H1 (cell line): Measurements from ENCODE around the gene SPATA6L. TPM values are rescaled to one million over a fixed set of nuclear protein-coding genes. Genes with fewer than 3 reads are reported as not detected.

Experiments
- CTCF ChIA-PET: fragments of 300-600 bp; sonication (Branson Sonifier 250); formaldehyde crosslinking; loops from one replicate; lab custom pipeline; 2021; ENCODE audit not compliant: partially characterized antibody; lab: Charles Lee
- POLR2A ChIA-PET: fragments of 300-600 bp; sonication (Branson Sonifier 250); formaldehyde crosslinking; loops from one replicate; lab custom pipeline; 2021; ENCODE audit warnings: inconsistent platforms; ENCODE audit not compliant: partially characterized antibody; lab: Charles Lee
- DNase-seq, 2 experiments: peaks; one replicate each; pipeline versions ENCODE4 v3.0.0 to v3.0.0-alpha.2; 2010 to 2022; ENCODE audit warnings: low spot score in 2 of 2, low read depth in 1 of 2, mixed read lengths in 1 of 2
- FAIRE-seq: peaks from 2 replicates; lab custom pipeline; 2011; peaks lifted over from hg19 to GRCh38; lab: Jason Lieb, UNC
- H2AFZ ChIP-seq: 2 replicates; pipeline ENCODE4 v1.8.1; 2012; ENCODE audit warnings: low read length, inconsistent platforms
- H2AK5ac ChIP-seq: 2 replicates; pipeline ENCODE4 v1.6.1; 2013; ENCODE audit warnings: low read depth, low read length
- H2BK120ac ChIP-seq: replicated peaks from 2 replicates; pipeline ENCODE3; 2013; ENCODE audit warnings: low read depth, low read length, inconsistent platforms
- H2BK12ac ChIP-seq: 2 replicates; pipeline ENCODE4 v1.6.1; 2013; ENCODE audit warnings: low read depth, low read length
- H2BK15ac ChIP-seq: 2 replicates; pipeline ENCODE4 v1.6.1; 2013; ENCODE audit warnings: low read length
- H2BK20ac ChIP-seq: 2 replicates; pipeline ENCODE4 v1.6.1; 2013; ENCODE audit warnings: low read length
- H2BK5ac ChIP-seq: 2 replicates; pipeline ENCODE4 v1.6.1; 2013; ENCODE audit warnings: low read depth, low read length
- H3K14ac ChIP-seq: 2 replicates; pipeline ENCODE4 v1.6.1; 2013; ENCODE audit warnings: inconsistent platforms; ENCODE audit not compliant: insufficient read length
- H3K18ac ChIP-seq: 2 replicates; pipeline ENCODE4 v1.6.1; 2013; ENCODE audit warnings: low read length; ENCODE audit errors: extremely low read depth
- H3K23ac ChIP-seq: 2 replicates; pipeline ENCODE4 v1.6.1; 2013; ENCODE audit warnings: inconsistent platforms; ENCODE audit not compliant: insufficient read length
- H3K23me2 ChIP-seq: 2 replicates; pipeline ENCODE4 v1.6.1; 2013; ENCODE audit warnings: low read depth, low read length
- H3K27ac ChIP-seq: 2 replicates; pipeline ENCODE4 v1.6.1; 2011; ENCODE audit warnings: low read depth, low read length, inconsistent platforms
- H3K27me3 ChIP-seq, 4 experiments: replicated peaks in 1 of 4; 1 replicate in 1 of 4; 2 replicates in 3 of 4; pipeline versions ENCODE4 v1.6.1 to v1.8.1; 2011 to 2013; ENCODE audit warnings: low read length in 3 of 4, mild to moderate bottlenecking in 3 of 4, inconsistent platforms in 2 of 4, mixed read lengths in 2 of 4, moderate library complexity in 1 of 4; ENCODE audit not compliant: control insufficient read depth in 3 of 4, insufficient read depth in 3 of 4; ENCODE audit errors: extremely low read depth in 1 of 4
- H3K36me3 ChIP-seq, 4 experiments: 2 replicates each; pipeline versions ENCODE4 v1.6.1 to v1.8.1; 2011 to 2013; ENCODE audit warnings: mild to moderate bottlenecking in 4 of 4, low read length in 3 of 4, moderate library complexity in 2 of 4, control low read depth in 1 of 4, inconsistent platforms in 1 of 4; ENCODE audit not compliant: insufficient read depth in 4 of 4, control insufficient read depth in 2 of 4
- H3K4ac ChIP-seq: replicated peaks from 2 replicates; pipeline ENCODE3; 2013; ENCODE audit warnings: low read length, low read depth, mixed read lengths, inconsistent platforms; ENCODE audit not compliant: insufficient read length
- H3K4me1 ChIP-seq, 4 experiments: replicated peaks in 1 of 4; 1 replicate in 1 of 4; 2 replicates in 3 of 4; pipeline versions ENCODE4 v1.6.1 to v1.8.1; 2011 to 2013; ENCODE audit warnings: low read length in 3 of 4, inconsistent platforms in 2 of 4, mixed read lengths in 1 of 4; ENCODE audit not compliant: insufficient read depth in 4 of 4, control insufficient read depth in 3 of 4
- H3K4me2 ChIP-seq, 2 experiments: 2 replicates each; pipeline versions ENCODE4 v1.6.1 to v1.8.1; 2011 to 2013; ENCODE audit warnings: low read depth in 2 of 2, low read length in 2 of 2, control low read depth in 1 of 2, inconsistent platforms in 1 of 2, mild to moderate bottlenecking in 1 of 2; ENCODE audit not compliant: insufficient read depth in 1 of 2
- H3K4me3 ChIP-seq, 4 experiments: fragments of 200-600, 300-600 bp in 1 of 4; sonication (generic), shearing (Covaris generic), sonication (Bioruptor Twin) in 1 of 4; 2 replicates each; pipeline versions ENCODE4 v1.5.1 to v1.8.1; 2011 to 2016; ENCODE audit warnings: low read length in 4 of 4, low read depth in 3 of 4, control low read depth in 2 of 4, inconsistent platforms in 2 of 4, mild to moderate bottlenecking in 2 of 4, mixed read lengths in 1 of 4, moderate library complexity in 1 of 4; ENCODE audit not compliant: insufficient read depth in 2 of 4; ENCODE audit errors: extremely low read depth in 1 of 4
- H3K56ac ChIP-seq: replicated peaks from 2 replicates; pipeline ENCODE3; 2013; ENCODE audit warnings: low read depth, mild to moderate bottlenecking, mixed read lengths, low read length, inconsistent platforms; ENCODE audit not compliant: insufficient read length
- H3K79me1 ChIP-seq: 2 replicates; pipeline ENCODE4 v1.6.1; 2013; ENCODE audit warnings: low read depth, low read length, control low read depth
- H3K79me2 ChIP-seq, 2 experiments: 2 replicates each; pipeline versions ENCODE4 v1.6.1 to v1.8.1; 2012 to 2013; ENCODE audit warnings: low read length in 2 of 2, mild to moderate bottlenecking in 2 of 2, inconsistent platforms in 1 of 2; ENCODE audit not compliant: insufficient read depth in 2 of 2, control insufficient read depth in 1 of 2
- H3K9ac ChIP-seq, 4 experiments: replicated peaks in 1 of 4; 1 replicate in 1 of 4; 2 replicates in 3 of 4; pipeline versions ENCODE4 v1.6.1 to v1.8.1; 2011 to 2013; ENCODE audit warnings: low read depth in 3 of 4, low read length in 3 of 4, control low read depth in 2 of 4, mild to moderate bottlenecking in 2 of 4, moderate library complexity in 2 of 4, inconsistent platforms in 1 of 4; ENCODE audit errors: extremely low read depth in 1 of 4
- H3K9me3 ChIP-seq, 2 experiments: 2 replicates each; pipeline versions ENCODE4 v1.6.1 to v1.8.1; 2012 to 2013; ENCODE audit warnings: mild to moderate bottlenecking in 2 of 2, moderate library complexity in 2 of 2, control low read depth in 1 of 2, inconsistent platforms in 1 of 2, low read depth in 1 of 2, low read length in 1 of 2, mixed read lengths in 1 of 2; ENCODE audit not compliant: insufficient read depth in 2 of 2
- H4K20me1 ChIP-seq, 2 experiments: replicated peaks in 1 of 2; 2 replicates each; pipeline versions ENCODE3 to v1.8.1; 2011 to 2013; ENCODE audit warnings: inconsistent platforms in 2 of 2, low read length in 2 of 2, mild to moderate bottlenecking in 1 of 2; ENCODE audit not compliant: insufficient read depth in 2 of 2, control insufficient read depth in 1 of 2
- H4K5ac ChIP-seq: 2 replicates; pipeline ENCODE4 v1.6.1; 2013; ENCODE audit warnings: low read length, low read depth, mixed read lengths, inconsistent platforms; ENCODE audit not compliant: insufficient read length
- H4K8ac ChIP-seq: 2 replicates; pipeline ENCODE4 v1.8.0; 2013; ENCODE audit warnings: mild to moderate bottlenecking, moderate library complexity, low read length, inconsistent platforms; ENCODE audit not compliant: insufficient read depth; ENCODE audit errors: extremely low read depth
- H4K91ac ChIP-seq: replicated peaks from 2 replicates; pipeline ENCODE3; 2013; ENCODE audit warnings: low read length, mixed read lengths, inconsistent platforms; ENCODE audit not compliant: insufficient read length
- CREB1 ChIP-seq: IDR thresholded peaks from 2 replicates; pipeline ENCODE4 v1.6.1; 2012; ENCODE audit warnings: inconsistent platforms
- NANOG ChIP-seq: IDR thresholded peaks from 2 replicates; pipeline ENCODE4 v1.6.1; 2011; ENCODE audit warnings: low read length, low read depth, mild to moderate bottlenecking, inconsistent platforms; ENCODE audit not compliant: insufficient read depth, poor library complexity, severe bottlenecking
- SP1 ChIP-seq: IDR thresholded peaks from 2 replicates; pipeline ENCODE4 v1.6.1; 2011; ENCODE audit warnings: low read depth, low read length
- WGBS, 2 experiments: shearing (Covaris generic) in 1 of 2; methylation state at CpG; one replicate each; pipeline versions ENCODE4 v1.1.6 to v1.1.7; 2013 to 2015; ENCODE audit warnings: low lambda C conversion rate in 2 of 2, mixed read lengths in 2 of 2, inconsistent platforms in 1 of 2, low coverage in 1 of 2, missing lambda C conversion rate in 1 of 2; ENCODE audit not compliant: insufficient replicate concordance in 2 of 2, insufficient coverage in 1 of 2, insufficient read length in 1 of 2; ENCODE audit errors: extremely low coverage in 1 of 2, missing lambda C conversion rate in 1 of 2; 5-methylcytosine and 5-hydroxymethylcytosine counted together
- polyA plus RNA-seq, 7 experiments: library from polyadenylated mRNA; depleted of rRNA in 3 of 7; stranded (reverse) in 5 of 7; unstranded in 2 of 7; fragments of >200 nt in 5 of 7; fragments of 200-250 nt in 2 of 7; gene quantifications; 1 replicate in 5 of 7; 2 replicates in 1 of 7; 4 replicates in 1 of 7; pipeline versions ENCODE4 v1.2.1 to v1.2.3, GENCODE V29; 2011 to 2013; ENCODE audit warnings: missing spikeins in 2 of 7, mixed read lengths in 2 of 7
- total RNA-seq: library from RNA; stranded (reverse); fragmentation: NEBNext Ultra II Directional; extraction: Animal tissue kit (Norgen Biotek cat#: 25700); gene quantifications from 2 replicates; pipeline ENCODE4 v1.2.1, GENCODE V29; 2021

The SPATA6L gene
- total and polyA plus RNA-seq, 2 of the 8 experiments (the other 6 are each of a cell fraction or from before 2014, with no cell fraction given) = 0.57 to 1.1 TPM

GRCh38 chr9:4592295-4592694 lies 74.0 kb downstream of the SPATA6L start:
- H3K14ac ChIP-seq = no peak overlapping the region
- H2AFZ ChIP-seq = no peak overlapping the region
- no peak overlapping the region for H2BK120ac ChIP-seq
- H2BK20ac ChIP-seq = no peak overlapping the region
- no peak for DNase-seq
- peaks cover 0 to 5% (median 2%) of the 10 kb centered on the region in 4 experiments; a peak in 2 of 7 replicates for H3K4me1 ChIP-seq
- H3K4ac ChIP-seq = no peak overlapping the region
- H3K23ac ChIP-seq = no peak overlapping the region
- H3K36me3 ChIP-seq = no peaks in the 10 kb centered on the region
- H3K18ac ChIP-seq = no peak overlapping the region
- no peaks in the 10 kb centered on the region for H4K20me1 ChIP-seq
- no peaks in the 10 kb centered on the region for H3K79me2 ChIP-seq
- no peaks in the 10 kb centered on the region for H3K79me1 ChIP-seq
- H3K4me3 ChIP-seq = no peak overlapping the region
- TF ChIP-seq CREB1 = no peak
- TF ChIP-seq SP1 = no peak
- TF ChIP-seq NANOG = no peak
- no peak overlapping the region for H3K9ac ChIP-seq
- no peak overlapping the region for H2BK5ac ChIP-seq
- FAIRE-seq = no peak
- H3K23me2 ChIP-seq = no peaks in the 10 kb centered on the region
- H2AK5ac ChIP-seq = no peak overlapping the region
- H4K91ac ChIP-seq = no peak overlapping the region
- H3K56ac ChIP-seq = no peak overlapping the region
- H3K9me3 ChIP-seq = no peaks in the 10 kb centered on the region
- H4K5ac ChIP-seq = no peak overlapping the region
- H3K27ac ChIP-seq = no peak overlapping the region
- 87% methylated on average over 3 of the region's 3 CpGs; no CpG with 5 or more reads in 1 of the 2 experiments for WGBS, 2 experiments
- no peak overlapping the region for H4K8ac ChIP-seq
- H2BK12ac ChIP-seq = no peak overlapping the region
- no peak overlapping the region for H2BK15ac ChIP-seq
- no peak overlapping the region for H3K4me2 ChIP-seq
- ChIA-PET POLR2A (no interaction called here), CTCF (interaction anchor here (1.0 to 3.0 kb wide), 3 partner anchors 9 to 11 kb away, joined by 3 to 7 read pairs (median 5); no protein-coding TSS in a partner anchor)
- H3K27me3 ChIP-seq = no peaks in the 10 kb centered on the region
